Activated CD4-positive, alpha-beta T cell treated with anti-CD3 and anti-CD28 coated beads, Interleukin-2, amount 50 U/mL, for 4 hours (primary cell): ENCODE measurements around the gene KHDC1L.
"Not testable (repeated sequence)": the region's sequence is repeated elsewhere in the genome, so short reads cannot be mapped to it uniquely, and the experiment has no call there.

Experiments used
- DNase-seq, 2 experiments: peaks; one replicate each; pipeline ENCODE4 v3.0.0-alpha.2; 2020

KHDC1L gene

GRCh38 chr6:73203098-73203497, 22.2 kb downstream of the KHDC1L start:
- DNase-seq, result no peak

- DNase-seq, result no peak
These were observed 24.6 kb downstream of the KHDC1L start for GRCh38 chr6:73200735-73201134.

- DNase-seq, result no peak
These were observed 25.0 kb downstream of the KHDC1L start for GRCh38 chr6:73200247-73200646.

- DNase-seq, result no peak
These were observed 30.6 kb downstream of the KHDC1L start for GRCh38 chr6:73194744-73195143.

GRCh38 chr6:73193302-73193701, 32.0 kb downstream of the KHDC1L start:
- DNase-seq, result not testable (repeated sequence)

GRCh38 chr6:73182021-73182607, 43.2 kb downstream of the KHDC1L start:
- DNase-seq, result no peak

- DNase-seq, result no peak
These were observed 44.3 kb downstream of the KHDC1L start for GRCh38 chr6:73180763-73181619.

GRCh38 chr6:73180076-73180738, 45.1 kb downstream of the KHDC1L start:
- DNase-seq, result no peak

- no peak for DNase-seq
These were observed 47.9 kb downstream of the KHDC1L start for GRCh38 chr6:73177221-73177944.

GRCh38 chr6:73176057-73176456, 49.2 kb downstream of the KHDC1L start:
- DNase-seq, result no peak

- DNase-seq, result no peak
These were observed 50.6 kb downstream of the KHDC1L start for GRCh38 chr6:73174646-73175045.
